Panc1 (cell line): ENCODE results near the gene ZNF639. TPM values are rescaled to one million over a fixed set of nuclear protein-coding genes. Genes with fewer than 3 reads are reported as not detected.

Experiments
- ATAC-seq: fragments of 200-7000 bp; cut with Tn5 transposase; 2 replicates; pipeline ENCODE4 v1.9.1; 2020; ENCODE audit warnings: mild to moderate bottlenecking, moderate library complexity
- BruUV-seq: library from RNA; stranded (reverse); fragments of 400-500 nt; replicated peaks from 2 replicates; lab custom pipeline; 2021; lab: Mats Ljungman, UMichigan
- CTCF ChIA-PET: fragments of 300-600 bp; sonication (Branson Sonifier 250); formaldehyde crosslinking; loops from one replicate; lab custom pipeline; 2022; ENCODE audit warnings: antibody characterized with exemption; lab: Charles Lee
- POLR2A ChIA-PET: fragments of 300-600 bp; sonication (Branson Sonifier 250); formaldehyde crosslinking; loops from one replicate; lab custom pipeline; 2022; ENCODE audit warnings: antibody characterized with exemption; lab: Charles Lee
- DNase-seq: peaks from one replicate; pipeline ENCODE4 v3.0.0-alpha.2; 2010; ENCODE audit warnings: low read depth, low spot score
- H3K27ac ChIP-seq: 2 replicates; pipeline ENCODE4 v1.5.1; 2011; ENCODE audit warnings: mild to moderate bottlenecking, low read length, inconsistent platforms
- H3K27me3 ChIP-seq: fragments of 200-500 bp; sonication (Bioruptor generic); 2 replicates; pipeline ENCODE4 v1.6.0; 2014; ENCODE audit warnings: low read length, inconsistent platforms; ENCODE audit not compliant: control insufficient read depth, insufficient read depth
- H3K36me3 ChIP-seq: fragments of 200-500 bp; sonication (Bioruptor generic); 2 replicates; pipeline ENCODE4 v1.5.1; 2014; ENCODE audit warnings: inconsistent platforms, mild to moderate bottlenecking, low read length, moderate library complexity; ENCODE audit not compliant: control insufficient read depth, insufficient read depth
- H3K4me1 ChIP-seq: 2 replicates; pipeline ENCODE4 v1.5.1; 2011; ENCODE audit warnings: inconsistent platforms, mild to moderate bottlenecking, low read length, moderate library complexity; ENCODE audit not compliant: control insufficient read depth, insufficient read depth
- H3K4me3 ChIP-seq, 2 experiments: 2 replicates each; pipeline ENCODE4 v1.5.1; 2011 to 2012; ENCODE audit warnings: low read depth in 2 of 2, low read length in 2 of 2, mild to moderate bottlenecking in 2 of 2, inconsistent platforms in 1 of 2, moderate library complexity in 1 of 2
- H3K9me3 ChIP-seq: fragments of 200-500 bp; sonication (Bioruptor generic); 2 replicates; pipeline ENCODE4 v1.5.1; 2014; ENCODE audit warnings: low read depth, mild to moderate bottlenecking, inconsistent platforms, low read length, moderate library complexity; ENCODE audit not compliant: control insufficient read depth, insufficient read depth
- CTCF ChIP-seq: fragments of 450-650 bp; IDR thresholded peaks from 2 replicates; pipeline ENCODE4 v1.5.1; 2017; ENCODE audit warnings: mild to moderate bottlenecking
- POLR2AphosphoS5 ChIP-seq: IDR thresholded peaks from 2 replicates; pipeline ENCODE4 v1.6.1; 2012; ENCODE audit warnings: mild to moderate bottlenecking, low read depth, low read length, moderate library complexity
- SIN3A ChIP-seq: IDR thresholded peaks from 2 replicates; pipeline ENCODE4 v1.6.1; 2012; ENCODE audit warnings: low read depth, mild to moderate bottlenecking, low read length, moderate library complexity, borderline replicate concordance; ENCODE audit not compliant: insufficient read depth
- TCF7L2 ChIP-seq: IDR thresholded peaks from 2 replicates; pipeline ENCODE4 v1.6.1; 2011; ENCODE audit warnings: mild to moderate bottlenecking, low read depth, low read length, inconsistent platforms
- in situ Hi-C: cut with HindIII; loops from 2 replicates; pipeline ENCODE4 v1.10.0; 2016; ENCODE audit warnings: low sequenced_read_pairs, low pct_unique_long_range_greater_than_20kb
- intact Hi-C: fragments of 100-400 bp; cut with micrococcal nuclease; formaldehyde crosslinking; loops from one replicate; pipeline ENCODE4 v1.10.0; 2022; ENCODE audit not compliant: unreplicated experiment
- total RNA-seq: library from RNA; stranded (reverse); gene quantifications from one replicate; pipeline ENCODE4 v1.2.1, GENCODE V29; 2021; ENCODE audit not compliant: unreplicated experiment
- TF ChIP-seq, protein P1 (sequence below), 2 experiments: IDR thresholded peaks; 2 replicates each; pipeline ENCODE4 v1.6.1; 2011 to 2012; ENCODE audit warnings: low read depth in 2 of 2, control low read depth in 1 of 2, low read length in 1 of 2, mild to moderate bottlenecking in 1 of 2, moderate library complexity in 1 of 2; ENCODE audit not compliant: insufficient read depth in 1 of 2

The ZNF639 gene
- total RNA-seq, 1 experiment from 2014 or later, result 56.1 TPM

- POLR2A ChIA-PET, result interaction anchor here (0.7 kb wide), 2 partner anchors 10 to 171 kb away, joined by 6 to 12 read pairs; no protein-coding TSS in a partner anchor
- no peaks in the 10 kb centered on the region for H3K9me3 ChIP-seq
- no peak for ATAC-seq
- no peaks in the 10 kb centered on the region for H3K36me3 ChIP-seq
- intact Hi-C loops, result no loop called here
- no TSS peak for BruUV-seq
- H3K27me3 ChIP-seq, result peaks cover 2% of the 10 kb centered on the region; the same call in 1 of the 2 replicates
- no peak overlapping the region for H3K27ac ChIP-seq
- no peak overlapping the region for H3K4me3 ChIP-seq
- CTCF ChIA-PET, result interaction anchor here (0.7 kb wide), 1 partner anchor 843 kb away, joined by 15 read pairs; no protein-coding TSS in a partner anchor
- in situ Hi-C loops, result no loop called here
- DNase-seq, result no peak
- TF ChIP-seq POLR2AphosphoS5 (no peak), TCF7L2 (no peak), CTCF (no peak), SIN3A (no peak)
- TF ChIP-seq, protein P1, sequence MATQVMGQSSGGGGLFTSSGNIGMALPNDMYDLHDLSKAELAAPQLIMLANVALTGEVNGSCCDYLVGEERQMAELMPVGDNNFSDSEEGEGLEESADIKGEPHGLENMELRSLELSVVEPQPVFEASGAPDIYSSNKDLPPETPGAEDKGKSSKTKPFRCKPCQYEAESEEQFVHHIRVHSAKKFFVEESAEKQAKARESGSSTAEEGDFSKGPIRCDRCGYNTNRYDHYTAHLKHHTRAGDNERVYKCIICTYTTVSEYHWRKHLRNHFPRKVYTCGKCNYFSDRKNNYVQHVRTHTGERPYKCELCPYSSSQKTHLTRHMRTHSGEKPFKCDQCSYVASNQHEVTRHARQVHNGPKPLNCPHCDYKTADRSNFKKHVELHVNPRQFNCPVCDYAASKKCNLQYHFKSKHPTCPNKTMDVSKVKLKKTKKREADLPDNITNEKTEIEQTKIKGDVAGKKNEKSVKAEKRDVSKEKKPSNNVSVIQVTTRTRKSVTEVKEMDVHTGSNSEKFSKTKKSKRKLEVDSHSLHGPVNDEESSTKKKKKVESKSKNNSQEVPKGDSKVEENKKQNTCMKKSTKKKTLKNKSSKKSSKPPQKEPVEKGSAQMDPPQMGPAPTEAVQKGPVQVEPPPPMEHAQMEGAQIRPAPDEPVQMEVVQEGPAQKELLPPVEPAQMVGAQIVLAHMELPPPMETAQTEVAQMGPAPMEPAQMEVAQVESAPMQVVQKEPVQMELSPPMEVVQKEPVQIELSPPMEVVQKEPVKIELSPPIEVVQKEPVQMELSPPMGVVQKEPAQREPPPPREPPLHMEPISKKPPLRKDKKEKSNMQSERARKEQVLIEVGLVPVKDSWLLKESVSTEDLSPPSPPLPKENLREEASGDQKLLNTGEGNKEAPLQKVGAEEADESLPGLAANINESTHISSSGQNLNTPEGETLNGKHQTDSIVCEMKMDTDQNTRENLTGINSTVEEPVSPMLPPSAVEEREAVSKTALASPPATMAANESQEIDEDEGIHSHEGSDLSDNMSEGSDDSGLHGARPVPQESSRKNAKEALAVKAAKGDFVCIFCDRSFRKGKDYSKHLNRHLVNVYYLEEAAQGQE (IDR thresholded peaks at IDR 0.05; ENCODE audit: insufficient read depth in 1 of 2, low read depth in 2 of 2, low read length in 1 of 2), result no peak
- no peaks in the 10 kb centered on the region for H3K4me1 ChIP-seq
Measured at GRCh38 chr3:179276001-179276400, 46.8 kb upstream of the ZNF639 start.

GRCh38 chr3:179276743-179277142, 46.1 kb upstream of the ZNF639 start:
- Histone ChIP-seq H3K36me3 (no peaks in the 10 kb centered on the region), H3K27me3 (peaks cover 2% of the 10 kb centered on the region; the same call in 1 of the 2 replicates), H3K9me3 (no peaks in the 10 kb centered on the region), H3K4me3 (no peak overlapping the region), H3K4me1 (no peaks in the 10 kb centered on the region), H3K27ac (no peak overlapping the region)
- ATAC-seq (no peak), DNase-seq (no peak)
- intact Hi-C loops (no loop called here), in situ Hi-C loops (no loop called here)
- no peak for TF ChIP-seq POLR2AphosphoS5
- no peak for TF ChIP-seq CTCF
- TF ChIP-seq TCF7L2, result no peak
- no peak for TF ChIP-seq SIN3A
- TF ChIP-seq, protein P1 (IDR thresholded peaks at IDR 0.05; ENCODE audit: insufficient read depth in 1 of 2, low read depth in 2 of 2, low read length in 1 of 2), result no peak
- CTCF ChIA-PET, result no interaction called here
- no TSS peak for BruUV-seq
- POLR2A ChIA-PET, result no interaction called here
